ENCODE data around the gene ZNF827.

DNA sequence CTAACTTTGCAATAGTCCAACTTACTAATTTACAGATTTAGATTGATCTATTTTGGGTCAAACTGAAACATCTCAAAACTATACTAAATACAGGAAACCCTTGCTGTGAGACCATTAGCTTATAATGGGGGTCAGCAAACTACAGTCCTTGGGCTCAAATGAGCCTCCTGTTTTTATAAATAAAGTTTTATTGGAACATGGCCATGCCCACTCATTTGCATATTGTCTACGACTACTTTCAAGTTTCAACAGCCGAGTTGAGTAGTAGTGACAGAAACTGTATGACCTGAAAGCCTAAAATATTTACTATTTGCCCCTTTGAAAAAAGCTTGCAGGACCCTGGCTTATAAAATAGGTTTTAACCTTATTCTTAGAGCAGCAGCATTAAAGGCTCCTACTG lies 166.3 kb downstream of the ZNF827 start:
- no peak for TF ChIP-seq POLR2A (IDR thresholded peaks at IDR 0.05)
- TF ChIP-seq, protein P1, sequence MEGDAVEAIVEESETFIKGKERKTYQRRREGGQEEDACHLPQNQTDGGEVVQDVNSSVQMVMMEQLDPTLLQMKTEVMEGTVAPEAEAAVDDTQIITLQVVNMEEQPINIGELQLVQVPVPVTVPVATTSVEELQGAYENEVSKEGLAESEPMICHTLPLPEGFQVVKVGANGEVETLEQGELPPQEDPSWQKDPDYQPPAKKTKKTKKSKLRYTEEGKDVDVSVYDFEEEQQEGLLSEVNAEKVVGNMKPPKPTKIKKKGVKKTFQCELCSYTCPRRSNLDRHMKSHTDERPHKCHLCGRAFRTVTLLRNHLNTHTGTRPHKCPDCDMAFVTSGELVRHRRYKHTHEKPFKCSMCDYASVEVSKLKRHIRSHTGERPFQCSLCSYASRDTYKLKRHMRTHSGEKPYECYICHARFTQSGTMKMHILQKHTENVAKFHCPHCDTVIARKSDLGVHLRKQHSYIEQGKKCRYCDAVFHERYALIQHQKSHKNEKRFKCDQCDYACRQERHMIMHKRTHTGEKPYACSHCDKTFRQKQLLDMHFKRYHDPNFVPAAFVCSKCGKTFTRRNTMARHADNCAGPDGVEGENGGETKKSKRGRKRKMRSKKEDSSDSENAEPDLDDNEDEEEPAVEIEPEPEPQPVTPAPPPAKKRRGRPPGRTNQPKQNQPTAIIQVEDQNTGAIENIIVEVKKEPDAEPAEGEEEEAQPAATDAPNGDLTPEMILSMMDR (IDR thresholded peaks at IDR 0.05), result no peak

Measured in lower leg skin (tissue), 3 donors.